Coronary artery (tissue), 2 donors: ENCODE data around the gene CC2D1B.

Experiments used
- DNase-seq: peaks from one replicate; pipeline ENCODE4 v3.0.0-alpha.2; 2017; ENCODE audit warnings: low spot score
- H3K27ac ChIP-seq, 2 donors: fragments of 200-600 bp; sonication (generic); one replicate each; pipeline ENCODE4 v1.5.1; 2016 to 2019
- H3K4me3 ChIP-seq: fragments of 200-600 bp; sonication (generic); 2 replicates; pipeline ENCODE4 v1.5.1; 2016; ENCODE audit warnings: mild to moderate bottlenecking, moderate library complexity
- CTCF ChIP-seq: fragments of 200-600 bp; sonication (generic); IDR thresholded peaks from one replicate; pipeline ENCODE4 v1.5.1; 2019; ENCODE audit warnings: antibody characterized with exemption

Gene CC2D1B

GRCh38 chr1:52368383-52369172 lies 2.6 kb upstream of the CC2D1B start:
- no peak for DNase-seq
- no peak for TF ChIP-seq CTCF
- H3K27ac ChIP-seq = peak overlapping the region in 1 of 2 donors; percentile 9
- peak overlapping the region; percentile 67 for H3K4me3 ChIP-seq

GRCh38 chr1:52367272-52367671 lies 1.3 kb upstream of the CC2D1B start:
- no peak overlapping the region for H3K27ac ChIP-seq
- DNase-seq = no peak
- no peak overlapping the region for H3K4me3 ChIP-seq
- no peak for TF ChIP-seq CTCF

GRCh38 chr1:52366517-52366827 lies 467 bp upstream of the CC2D1B start:
- TF ChIP-seq CTCF = no peak
- DNase-seq = no peak
- H3K27ac ChIP-seq = peak overlapping the region; percentile 92 to 98
- H3K4me3 ChIP-seq = peak overlapping the region; percentile 98

- no peak for TF ChIP-seq CTCF
- peak; percentile 83 for DNase-seq
- peak overlapping the region; percentile 92 to 98 for H3K27ac ChIP-seq
- peak overlapping the region; percentile 98 for H3K4me3 ChIP-seq
Observed at GRCh38 chr1:52365071-52365745, 797 bp downstream of the CC2D1B start.

GRCh38 chr1:52364235-52364839 lies 1.7 kb downstream of the CC2D1B start:
- peak overlapping the region; percentile 98 for H3K4me3 ChIP-seq
- no peak for TF ChIP-seq CTCF
- H3K27ac ChIP-seq = peak overlapping the region; percentile 92 to 98
- no peak for DNase-seq

GRCh38 chr1:52360595-52360968 lies 5.4 kb downstream of the CC2D1B start:
- Histone ChIP-seq H3K4me3 (no peak overlapping the region), H3K27ac (no peak overlapping the region)
- DNase-seq = no peak
- no peak for TF ChIP-seq CTCF
